Aorta (tissue), 5 donors: ENCODE results near the gene CEACAM3. TPM values are rescaled to one million over a fixed set of nuclear protein-coding genes. Genes with fewer than 3 reads are reported as not detected.

Experiments
- ATAC-seq: fragments of 200-7000 bp; cut with Tn5 transposase; one replicate; pipeline ENCODE4 v1.9.1; 2022; ENCODE audit warnings: moderate library complexity; ENCODE audit not compliant: low FRiP score
- DNase-seq, 2 donors: peaks; one replicate each; pipeline ENCODE4 v3.0.0-alpha.2; 2020
- H3K27ac ChIP-seq, 2 donors: one replicate each; pipeline ENCODE4 v1.5.1; 2013; ENCODE audit warnings: low read length in 2 of 2, mild to moderate bottlenecking in 2 of 2, moderate library complexity in 2 of 2, control low read depth in 1 of 2, inconsistent platforms in 1 of 2, low read depth in 1 of 2
- H3K27me3 ChIP-seq, 2 donors: one replicate each; pipeline ENCODE4 v1.6.1; 2013; ENCODE audit warnings: control low read depth in 1 of 2, low read length in 1 of 2, mild to moderate bottlenecking in 1 of 2, moderate library complexity in 1 of 2; ENCODE audit not compliant: insufficient read depth in 2 of 2, control insufficient read depth in 1 of 2
- H3K36me3 ChIP-seq, 2 donors: one replicate each; pipeline ENCODE4 v1.6.1; 2013; ENCODE audit warnings: control low read depth in 1 of 2, low read length in 1 of 2, mild to moderate bottlenecking in 1 of 2; ENCODE audit not compliant: insufficient read depth in 2 of 2, control insufficient read depth in 1 of 2
- H3K4me1 ChIP-seq, 2 donors: one replicate each; pipeline ENCODE4 v1.6.1; 2013; ENCODE audit warnings: low read length in 2 of 2, control low read depth in 1 of 2, mild to moderate bottlenecking in 1 of 2, moderate library complexity in 1 of 2; ENCODE audit not compliant: insufficient read depth in 2 of 2, control insufficient read depth in 1 of 2
- H3K4me3 ChIP-seq, 2 donors: one replicate each; pipeline ENCODE4 v1.5.1; 2013; ENCODE audit warnings: low read length in 2 of 2, control low read depth in 1 of 2, mild to moderate bottlenecking in 1 of 2
- H3K9me3 ChIP-seq: one replicate; pipeline ENCODE4 v1.6.1; 2013; ENCODE audit warnings: mild to moderate bottlenecking, low read length; ENCODE audit not compliant: control insufficient read depth
- WGBS, 2 donors: extraction: QIAGEN DNeasy Blood & Tissue Kit; methylation state at CpG; one replicate each; pipeline ENCODE4 v1.1.7; 2013; 5-methylcytosine and 5-hydroxymethylcytosine counted together
- intact Hi-C, 2 donors: fragments of 100-400 bp; cut with DNase I; formaldehyde crosslinking; loops; one replicate each; pipeline versions ENCODE4 v1.14.2 to v1.15.0; 2022
- polyA plus RNA-seq, 2 donors: library from polyadenylated mRNA; stranded (reverse); fragments of 200-250 nt; gene quantifications; one replicate each; pipeline ENCODE4 v1.2.3, GENCODE V29; 2013
- total RNA-seq, 2 donors: library from RNA; stranded (reverse); fragmentation: NEBNext Ultra II Directional; extraction: Animal tissue kit (Norgen Biotek cat#: 25700); gene quantifications; one replicate each; pipeline ENCODE4 v1.2.1, GENCODE V29; 2021
- donor health status: healthy with polysubstance abuse.
- donor health status: Bipolar disorder and iron deficiency.
- donor health status: DM: no; HTN: no; CAD: no.
- donor health status: DM: no; HTN: no; CAD: no.
- donor health status: DM: yes; HTN: yes; CAD: no.

The CEACAM3 gene
- total and polyA plus RNA-seq, 4 donors = 0.39 to 0.99 TPM; not detected in 2

- Histone ChIP-seq H3K4me3 (no peak overlapping the region), H3K27me3 (no peaks in the 10 kb centered on the region), H3K9me3 (peaks cover 3% of the 10 kb centered on the region), H3K27ac (no peak overlapping the region), H3K4me1 (no peaks in the 10 kb centered on the region), H3K36me3 (no peaks in the 10 kb centered on the region)
- WGBS, 2 donors = 73 to 74% methylated on average over 4 of the region's 4 CpGs
- no peak for ATAC-seq
- no peak for DNase-seq
- intact Hi-C loops = no loop called here
Observed at GRCh38 chr19:41801031-41801430, 4.6 kb downstream of the CEACAM3 start.

- intact Hi-C loops = no loop called here
- Histone ChIP-seq H3K4me1 (no peaks in the 10 kb centered on the region), H3K4me3 (no peak overlapping the region), H3K27me3 (no peaks in the 10 kb centered on the region), H3K27ac (no peak overlapping the region), H3K36me3 (no peaks in the 10 kb centered on the region), H3K9me3 (peaks cover 3% of the 10 kb centered on the region)
- no peak for ATAC-seq
- WGBS, 2 donors = 56 to 69% methylated on average over 2 of the region's 2 CpGs
- no peak for DNase-seq
Observed at GRCh38 chr19:41801792-41802211, 5.4 kb downstream of the CEACAM3 start.

- Histone ChIP-seq H3K27me3 (no peaks in the 10 kb centered on the region), H3K4me1 (no peaks in the 10 kb centered on the region), H3K4me3 (no peak overlapping the region), H3K27ac (no peak overlapping the region), H3K36me3 (no peaks in the 10 kb centered on the region), H3K9me3 (peaks cover 3% of the 10 kb centered on the region)
- DNase-seq = no peak
- no peak for ATAC-seq
- WGBS, 2 donors = 81 to 96% methylated on average over 2 of the region's 2 CpGs
- intact Hi-C loops = no loop called here
Observed at GRCh38 chr19:41802770-41803169, 6.4 kb downstream of the CEACAM3 start.

- intact Hi-C loops = no loop called here
- H3K4me1 ChIP-seq = no peaks in the 10 kb centered on the region
- peaks cover 3% of the 10 kb centered on the region for H3K9me3 ChIP-seq
- no peaks in the 10 kb centered on the region for H3K36me3 ChIP-seq
- H3K4me3 ChIP-seq = no peak overlapping the region
- no peak overlapping the region for H3K27ac ChIP-seq
- no peak for DNase-seq
- WGBS, 2 donors = 87 to 88% methylated on average over 3 of the region's 3 CpGs
- ATAC-seq = no peak
- no peaks in the 10 kb centered on the region for H3K27me3 ChIP-seq
Observed at GRCh38 chr19:41804336-41804735, 7.9 kb downstream of the CEACAM3 start.

GRCh38 chr19:41807176-41807575 is 10.8 kb downstream of the CEACAM3 start:
- Histone ChIP-seq H3K4me3 (no peak overlapping the region), H3K27ac (no peak overlapping the region), H3K9me3 (no peaks in the 10 kb centered on the region), H3K27me3 (no peaks in the 10 kb centered on the region), H3K36me3 (no peaks in the 10 kb centered on the region), H3K4me1 (no peaks in the 10 kb centered on the region)
- ATAC-seq = no peak
- DNase-seq = peak in 1 of 2 donors; percentile 27
- intact Hi-C loops = no loop called here
- 82 to 85% methylated on average over 3 of the region's 3 CpGs for WGBS, 2 donors

- Histone ChIP-seq H3K4me1 (no peaks in the 10 kb centered on the region), H3K9me3 (no peaks in the 10 kb centered on the region), H3K36me3 (no peaks in the 10 kb centered on the region), H3K27me3 (no peaks in the 10 kb centered on the region), H3K4me3 (no peak overlapping the region), H3K27ac (no peak overlapping the region)
- DNase-seq (peak; percentile 70 to 72), ATAC-seq (peak; percentile 24)
- intact Hi-C loops = no loop called here
- 64 to 70% methylated on average over 16 of the region's 16 CpGs for WGBS, 2 donors
Observed at GRCh38 chr19:41808663-41809566, 12.5 kb downstream of the CEACAM3 start.

- no peak overlapping the region for H3K4me3 ChIP-seq
- H3K27ac ChIP-seq = no peak overlapping the region
- no peaks in the 10 kb centered on the region for H3K27me3 ChIP-seq
- DNase-seq (peak in 1 of 2 donors; percentile 51), ATAC-seq (no peak)
- intact Hi-C loops = no loop called here
- no peaks in the 10 kb centered on the region for H3K36me3 ChIP-seq
- 57 to 58% methylated on average over 4 of the region's 4 CpGs for WGBS, 2 donors
- no peaks in the 10 kb centered on the region for H3K4me1 ChIP-seq
- H3K9me3 ChIP-seq = no peaks in the 10 kb centered on the region
Observed at GRCh38 chr19:41810301-41810700, 13.9 kb downstream of the CEACAM3 start.

GRCh38 chr19:41811036-41811435 is 14.6 kb downstream of the CEACAM3 start:
- Histone ChIP-seq H3K4me1 (no peaks in the 10 kb centered on the region), H3K4me3 (no peak overlapping the region), H3K27me3 (no peaks in the 10 kb centered on the region), H3K36me3 (no peaks in the 10 kb centered on the region), H3K9me3 (no peaks in the 10 kb centered on the region), H3K27ac (no peak overlapping the region)
- peak; percentile 51 for ATAC-seq
- peak; percentile 58 to 66 for DNase-seq
- intact Hi-C loops = no loop called here
- WGBS, 2 donors = 56 to 66% methylated on average over 3 of the region's 3 CpGs

- ATAC-seq (no peak), DNase-seq (peak in 1 of 2 donors; percentile 51)
- intact Hi-C loops = no loop called here
- H3K4me1 ChIP-seq = no peaks in the 10 kb centered on the region
- WGBS, 2 donors = 65% methylated on average over 3 of the region's 3 CpGs
- no peak overlapping the region for H3K4me3 ChIP-seq
- no peaks in the 10 kb centered on the region for H3K27me3 ChIP-seq
- no peaks in the 10 kb centered on the region for H3K36me3 ChIP-seq
- no peaks in the 10 kb centered on the region for H3K9me3 ChIP-seq
- no peak overlapping the region for H3K27ac ChIP-seq
Observed at GRCh38 chr19:41811981-41812380, 15.6 kb downstream of the CEACAM3 start.
